Kidney (tissue), 14 donors: ENCODE results near the gene ACSBG1. TPM values are rescaled to one million over a fixed set of nuclear protein-coding genes. Genes with fewer than 3 reads are reported as not detected.

Source experiments
- DNase-seq, 5 donors: peaks; one replicate each; pipeline ENCODE4 v3.0.0-alpha.2; 2013 to 2020
- FAIRE-seq: peaks from 2 replicates; lab custom pipeline; 2012; peaks lifted over from hg19 to GRCh38; lab: Jason Lieb, UNC
- H3K27ac ChIP-seq, 2 donors: one replicate each; pipeline ENCODE4 v1.7.0; 2013; ENCODE audit warnings: low read depth in 2 of 2, low read length in 2 of 2, inconsistent platforms in 1 of 2
- H3K27me3 ChIP-seq: one replicate; pipeline ENCODE4 v1.7.1; 2013; ENCODE audit warnings: low read length, inconsistent platforms; ENCODE audit not compliant: control insufficient read depth, insufficient read depth
- H3K36me3 ChIP-seq, 3 donors: one replicate each; pipeline versions ENCODE4 v1.7.0 to v1.7.1; 2013; ENCODE audit warnings: low read length in 3 of 3, control low read depth in 1 of 3, inconsistent platforms in 1 of 3; ENCODE audit not compliant: insufficient read depth in 3 of 3, control insufficient read depth in 2 of 3
- H3K4me1 ChIP-seq, 3 donors: one replicate each; pipeline versions ENCODE4 v1.7.0 to v1.7.1; 2013; ENCODE audit warnings: low read length in 3 of 3, inconsistent platforms in 1 of 3, low read depth in 1 of 3; ENCODE audit not compliant: control insufficient read depth in 2 of 3, insufficient read depth in 2 of 3
- H3K4me3 ChIP-seq, 3 donors: one replicate each; pipeline versions ENCODE4 v1.7.0 to v1.8.1; 2013; ENCODE audit warnings: low read length in 3 of 3, control low read depth in 1 of 3, inconsistent platforms in 1 of 3
- H3K9ac ChIP-seq, 3 donors: one replicate each; pipeline versions ENCODE4 v1.7.0 to v1.7.1; 2013; ENCODE audit warnings: low read length in 3 of 3, control low read depth in 1 of 3, inconsistent platforms in 1 of 3
- H3K9me3 ChIP-seq, 3 donors: one replicate each; pipeline versions ENCODE4 v1.7.0 to v1.7.1; 2013; ENCODE audit warnings: low read length in 3 of 3, control low read depth in 1 of 3, inconsistent platforms in 1 of 3; ENCODE audit not compliant: control insufficient read depth in 2 of 3, insufficient read depth in 1 of 3
- intact Hi-C: fragments of 100-400 bp; cut with DNase I; formaldehyde crosslinking; loops from one replicate; pipeline ENCODE4 v1.11.1; 2022
- polyA plus RNA-seq: library from polyadenylated mRNA; stranded (reverse); fragments of 350-450 nt; fragmentation: Illumina TruSeq; extraction: RNeasy Lipid Tissue Mini Kit (QIAGEN cat#74804); gene quantifications from one replicate; pipeline ENCODE4 v1.2.3, GENCODE V29; 2014; ENCODE audit warnings: low read depth, low replicate concordance; ENCODE audit not compliant: insufficient read depth
- total RNA-seq: library from RNA; stranded (reverse); fragmentation: NEBNext Ultra II Directional; extraction: Animal tissue kit (Norgen Biotek cat#: 25700); gene quantifications from one replicate; pipeline ENCODE4 v1.2.1, GENCODE V29; 2021
- TF ChIP-seq, protein P1 (sequence below): IDR thresholded peaks from 3 replicates; pipeline ENCODE4 v1.5.1; 2012; ENCODE audit warnings: mild to moderate bottlenecking, moderate library complexity, borderline replicate concordance; ENCODE audit not compliant: insufficient read depth; ENCODE audit errors: extremely low read depth
- donor health status: control.
- donor health status: control.
- donor health status: control.
- donor health status: control.
- donor health status: control.
- donor health status: DM: yes; HTN: yes; CAD: no.
- donor health status: Normal renal cell carcinoma (clear cell type).

The ACSBG1 gene
- total and polyA plus RNA-seq, 2 donors from 2014 or later: 0.13 to 0.86 TPM

- intact Hi-C loops: no loop called here
- DNase-seq: peak in 2 of 5 donors; percentile 4 to 78
- Histone ChIP-seq H3K9ac (peak overlapping the region in 2 of 3 donors; percentile 67 to 84), H3K36me3 (no peaks in the 10 kb centered on the region), H3K4me1 (peaks cover 0 to 10% (median 7%) of the 10 kb centered on the region in 3 donors), H3K27me3 (no peaks in the 10 kb centered on the region), H3K4me3 (peak overlapping the region; percentile 2 to 72 (median 66)), H3K9me3 (no peaks in the 10 kb centered on the region), H3K27ac (peak overlapping the region; percentile 26)
- TF ChIP-seq, protein P1, sequence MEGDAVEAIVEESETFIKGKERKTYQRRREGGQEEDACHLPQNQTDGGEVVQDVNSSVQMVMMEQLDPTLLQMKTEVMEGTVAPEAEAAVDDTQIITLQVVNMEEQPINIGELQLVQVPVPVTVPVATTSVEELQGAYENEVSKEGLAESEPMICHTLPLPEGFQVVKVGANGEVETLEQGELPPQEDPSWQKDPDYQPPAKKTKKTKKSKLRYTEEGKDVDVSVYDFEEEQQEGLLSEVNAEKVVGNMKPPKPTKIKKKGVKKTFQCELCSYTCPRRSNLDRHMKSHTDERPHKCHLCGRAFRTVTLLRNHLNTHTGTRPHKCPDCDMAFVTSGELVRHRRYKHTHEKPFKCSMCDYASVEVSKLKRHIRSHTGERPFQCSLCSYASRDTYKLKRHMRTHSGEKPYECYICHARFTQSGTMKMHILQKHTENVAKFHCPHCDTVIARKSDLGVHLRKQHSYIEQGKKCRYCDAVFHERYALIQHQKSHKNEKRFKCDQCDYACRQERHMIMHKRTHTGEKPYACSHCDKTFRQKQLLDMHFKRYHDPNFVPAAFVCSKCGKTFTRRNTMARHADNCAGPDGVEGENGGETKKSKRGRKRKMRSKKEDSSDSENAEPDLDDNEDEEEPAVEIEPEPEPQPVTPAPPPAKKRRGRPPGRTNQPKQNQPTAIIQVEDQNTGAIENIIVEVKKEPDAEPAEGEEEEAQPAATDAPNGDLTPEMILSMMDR: no peak
- no peak for FAIRE-seq
Observed at GRCh38 chr15:78265137-78265460, 30.7 kb upstream of the ACSBG1 start.

DNA sequence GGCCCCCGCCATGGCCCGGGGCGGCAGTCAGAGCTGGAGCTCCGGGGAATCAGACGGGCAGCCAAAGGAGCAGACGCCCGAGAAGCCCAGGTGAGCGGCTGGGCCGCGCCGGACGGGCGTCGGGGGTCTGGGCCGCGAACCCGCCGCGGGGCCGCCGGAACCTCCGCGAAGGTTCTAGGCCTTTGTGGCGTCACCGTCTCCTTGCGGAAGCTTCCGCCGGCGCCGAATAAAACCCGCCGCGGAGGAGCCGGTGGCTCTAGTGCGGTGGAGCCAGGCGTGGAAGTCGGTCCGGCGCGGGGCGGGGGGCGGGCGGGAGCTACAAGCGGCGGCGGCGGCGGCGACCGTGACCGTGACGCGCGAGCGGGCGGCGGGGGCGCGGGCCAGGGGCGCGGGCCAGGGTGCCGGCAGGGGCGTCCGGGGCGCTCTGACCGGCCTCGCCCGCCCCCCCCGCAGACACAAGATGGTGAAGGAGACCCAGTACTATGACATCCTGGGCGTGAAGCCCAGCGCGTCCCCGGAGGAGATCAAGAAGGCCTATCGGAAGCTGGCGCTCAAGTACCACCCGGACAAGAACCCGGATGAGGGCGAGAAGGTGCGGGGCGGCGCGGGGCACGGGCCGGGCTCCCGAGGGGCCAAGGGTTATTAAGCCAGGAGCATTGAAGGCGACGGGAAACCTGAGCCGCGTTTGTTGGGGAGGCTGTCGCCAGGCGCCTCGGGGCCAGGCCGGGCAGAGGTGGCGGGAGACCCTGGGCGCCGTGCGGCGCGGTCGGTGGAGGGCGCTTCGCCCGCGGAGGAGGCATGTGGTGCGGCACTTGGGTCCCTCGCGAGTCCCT, 30.2 kb upstream of the ACSBG1 start, which contains the start of gene DNAJA4:
Gene DNAJA4 (plus strand): TSS at position 259 of the 833 bp plus-strand sequence. CDS start 202 bp downstream, at position 461.
- FAIRE-seq (no peak), DNase-seq (peak; percentile 63 to 85 (median 78))
- peak within 1 kb of the TSS in 2 of 3 donors; percentile 67 to 84 for H3K9ac ChIP-seq
- H3K4me3 ChIP-seq: peak within 1 kb of the TSS; percentile 43 to 72 (median 66)
- no peaks in the 10 kb centered on the region for H3K9me3 ChIP-seq
- TF ChIP-seq, protein P1: no peak
- no peaks in the 10 kb centered on the region for H3K27me3 ChIP-seq
- peak within 1 kb of the TSS; percentile 26 for H3K27ac ChIP-seq
- peaks cover 0 to 10% (median 7%) of the 10 kb centered on the region in 3 donors for H3K4me1 ChIP-seq
- H3K36me3 ChIP-seq: no peaks in the 10 kb centered on the region
- intact Hi-C loops: no loop called here

DNA sequence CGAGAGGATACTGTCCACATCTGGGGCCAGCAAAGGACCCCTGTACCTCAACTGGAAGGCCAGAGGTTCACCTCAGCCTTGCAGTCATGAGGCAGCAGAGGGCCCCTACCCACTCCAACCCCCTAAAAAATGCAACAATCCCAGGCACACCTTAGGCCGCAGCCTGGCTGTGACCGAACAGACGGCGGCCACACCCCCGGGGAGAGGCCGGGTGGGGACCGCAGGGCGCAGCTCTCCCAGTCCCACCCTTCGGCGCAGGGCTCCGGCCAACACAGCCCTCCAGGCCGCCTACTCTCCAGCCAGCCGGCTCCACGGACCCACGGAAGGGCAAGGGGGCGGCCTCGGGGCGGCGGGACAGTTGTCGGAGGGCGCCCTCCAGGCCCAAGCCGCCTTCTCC, 29.5 kb upstream of the ACSBG1 start:
- no peaks in the 10 kb centered on the region for H3K36me3 ChIP-seq
- TF ChIP-seq, protein P1: no peak
- no peak overlapping the region for H3K27ac ChIP-seq
- H3K27me3 ChIP-seq: no peaks in the 10 kb centered on the region
- no peak for FAIRE-seq
- H3K4me1 ChIP-seq: peaks cover 0 to 10% (median 7%) of the 10 kb centered on the region in 3 donors
- no peaks in the 10 kb centered on the region for H3K9me3 ChIP-seq
- peak in 1 of 5 donors; percentile 50 for DNase-seq
- H3K9ac ChIP-seq: no peak overlapping the region
- intact Hi-C loops: no loop called here
- H3K4me3 ChIP-seq: peak overlapping the region in 1 of 3 donors; percentile 32
